Measurements from ENCODE around the gene DDX10. TPM values are rescaled to one million over a fixed set of nuclear protein-coding genes. Genes with fewer than 3 reads are reported as not detected.

The DDX10 gene
- total and polyA plus RNA-seq, 2 experiments from 2014 or later: 32.4 to 37.8 TPM

GRCh38 chr11:108937746-108938145 lies 272.9 kb downstream of the DDX10 start:
- peaks cover 8% of the 10 kb centered on the region; the same call in 2 of the 3 replicates for H3K36me3 Mint-ChIP-seq (ENCODE audit: low read depth)
- no peak for DNase-seq (ENCODE audit: low spot score)
- ATAC-seq: no peak

More at GRCh38 chr11:108937746-108938145, 272.9 kb downstream of the DDX10 start:
- Histone ChIP-seq H3K4me3 (no peak overlapping the region), H2AFZ (no peak overlapping the region), H3F3A (replicated peaks; ENCODE audit: low read depth) (no peaks in the 10 kb centered on the region), H3K79me2 (replicated peaks; ENCODE audit: insufficient read depth) (no peaks in the 10 kb centered on the region), H4K20me1 (replicated peaks; ENCODE audit: insufficient read depth) (no peaks in the 10 kb centered on the region), H3K27ac (ENCODE audit: low read depth) (no peak overlapping the region), H3K36me3 (ENCODE audit: insufficient read depth) (no peaks in the 10 kb centered on the region), H3K4me2 (no peak overlapping the region), H3K4me1 (ENCODE audit: insufficient read depth) (peaks cover 18% of the 10 kb centered on the region), H3K27me3 (ENCODE audit: insufficient read depth) (no peaks in the 10 kb centered on the region), H3K9me2 (ENCODE audit: insufficient read depth) (no peaks in the 10 kb centered on the region; the same call in 1 of the 2 replicates)
- Mint-ChIP-seq H3K4me1 (peaks cover 29% of the 10 kb centered on the region), H3K27ac (no peak overlapping the region; the same call in 1 of the 2 replicates), H3K27me3 (ENCODE audit: insufficient read depth, low read depth, poor library complexity) (peaks cover 3% of the 10 kb centered on the region), H3K4me3 (no peak overlapping the region), H3K9me3 (no peaks in the 10 kb centered on the region)
- TF ChIP-seq ETS1 (IDR thresholded peaks at IDR 0.05) (no peak), JUNB (IDR thresholded peaks at IDR 0.05; ENCODE audit: unreplicated experiment) (no peak), ZNF462 (CRISPR knock-in tag; IDR thresholded peaks at IDR 0.05) (no peak), REST (IDR thresholded peaks at IDR 0.05; ENCODE audit: unreplicated experiment) (no peak), CTCF (conservative IDR thresholded peaks at IDR 0.05; ENCODE audit: low read depth in 2 of 2) (no peak), CREB1 (CRISPR knock-in tag; IDR thresholded peaks at IDR 0.05; ENCODE audit: low read depth) (no peak), EZH2phosphoT487 (IDR thresholded peaks at IDR 0.05; ENCODE audit: unreplicated experiment) (no peak), ZNF331 (CRISPR knock-in tag; IDR thresholded peaks at IDR 0.05; ENCODE audit: low read depth) (no peak), POLR2AphosphoS5 (IDR thresholded peaks at IDR 0.05; ENCODE audit: low read depth) (no peak), EZH2 (IDR thresholded peaks at IDR 0.05; ENCODE audit: low read depth, unreplicated experiment) (no peak), NANOG (IDR thresholded peaks at IDR 0.05; ENCODE audit: borderline replicate concordance) (no peak), STAT1 (IDR thresholded peaks at IDR 0.05; ENCODE audit: unreplicated experiment) (no peak), ZNF114 (CRISPR knock-in tag; IDR thresholded peaks at IDR 0.05) (no peak)
